PC-3 (cell line): Measurements from ENCODE around the gene DNM3.
"Not testable (repeated sequence)": the region's sequence is repeated elsewhere in the genome, so short reads cannot be mapped to it uniquely, and the experiment has no call there.

Experiments used
- EZH2phosphoT487 ChIP-seq: fragments of 300-600 bp; sonication (generic); IDR thresholded peaks from 2 replicates; pipeline ENCODE4 v1.6.1; 2018; ENCODE audit warnings: mild to moderate bottlenecking, antibody characterized with exemption, low read length, borderline replicate concordance
- TF ChIP-seq, protein P1 (sequence below): fragments of 300-600 bp; sonication (generic); conservative IDR thresholded peaks from 2 replicates; pipeline ENCODE4 v1.5.1; 2017; ENCODE audit warnings: antibody characterized with exemption, low read depth, mild to moderate bottlenecking, low read length

DNA sequence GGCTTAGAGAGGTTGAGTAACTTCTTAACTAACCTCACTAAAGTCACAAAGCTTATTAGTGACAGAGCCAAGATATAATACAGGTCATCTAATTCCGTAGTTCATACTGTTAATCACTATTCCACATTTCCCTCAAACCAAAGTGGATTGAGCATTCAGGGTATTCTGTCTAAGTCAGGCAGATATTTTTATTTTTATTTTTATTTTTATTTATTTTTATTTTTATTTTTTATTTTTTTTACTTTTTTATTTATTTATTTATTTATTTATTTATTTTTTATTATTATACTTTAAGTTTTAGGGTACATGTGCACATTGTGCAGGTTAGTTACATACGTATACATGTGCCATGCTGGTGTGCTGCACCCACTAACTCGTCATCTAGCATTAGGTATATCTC, 530.3 kb downstream of the DNM3 start:
- TF ChIP-seq, protein P1, sequence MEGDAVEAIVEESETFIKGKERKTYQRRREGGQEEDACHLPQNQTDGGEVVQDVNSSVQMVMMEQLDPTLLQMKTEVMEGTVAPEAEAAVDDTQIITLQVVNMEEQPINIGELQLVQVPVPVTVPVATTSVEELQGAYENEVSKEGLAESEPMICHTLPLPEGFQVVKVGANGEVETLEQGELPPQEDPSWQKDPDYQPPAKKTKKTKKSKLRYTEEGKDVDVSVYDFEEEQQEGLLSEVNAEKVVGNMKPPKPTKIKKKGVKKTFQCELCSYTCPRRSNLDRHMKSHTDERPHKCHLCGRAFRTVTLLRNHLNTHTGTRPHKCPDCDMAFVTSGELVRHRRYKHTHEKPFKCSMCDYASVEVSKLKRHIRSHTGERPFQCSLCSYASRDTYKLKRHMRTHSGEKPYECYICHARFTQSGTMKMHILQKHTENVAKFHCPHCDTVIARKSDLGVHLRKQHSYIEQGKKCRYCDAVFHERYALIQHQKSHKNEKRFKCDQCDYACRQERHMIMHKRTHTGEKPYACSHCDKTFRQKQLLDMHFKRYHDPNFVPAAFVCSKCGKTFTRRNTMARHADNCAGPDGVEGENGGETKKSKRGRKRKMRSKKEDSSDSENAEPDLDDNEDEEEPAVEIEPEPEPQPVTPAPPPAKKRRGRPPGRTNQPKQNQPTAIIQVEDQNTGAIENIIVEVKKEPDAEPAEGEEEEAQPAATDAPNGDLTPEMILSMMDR, result not testable (repeated sequence)
- TF ChIP-seq EZH2phosphoT487, result not testable (repeated sequence)
